ENCODE data around the gene FYN.
A peak's percentile ranks its signal among the peaks of the same experiment; 100 is the strongest.

FYN gene

DNA sequence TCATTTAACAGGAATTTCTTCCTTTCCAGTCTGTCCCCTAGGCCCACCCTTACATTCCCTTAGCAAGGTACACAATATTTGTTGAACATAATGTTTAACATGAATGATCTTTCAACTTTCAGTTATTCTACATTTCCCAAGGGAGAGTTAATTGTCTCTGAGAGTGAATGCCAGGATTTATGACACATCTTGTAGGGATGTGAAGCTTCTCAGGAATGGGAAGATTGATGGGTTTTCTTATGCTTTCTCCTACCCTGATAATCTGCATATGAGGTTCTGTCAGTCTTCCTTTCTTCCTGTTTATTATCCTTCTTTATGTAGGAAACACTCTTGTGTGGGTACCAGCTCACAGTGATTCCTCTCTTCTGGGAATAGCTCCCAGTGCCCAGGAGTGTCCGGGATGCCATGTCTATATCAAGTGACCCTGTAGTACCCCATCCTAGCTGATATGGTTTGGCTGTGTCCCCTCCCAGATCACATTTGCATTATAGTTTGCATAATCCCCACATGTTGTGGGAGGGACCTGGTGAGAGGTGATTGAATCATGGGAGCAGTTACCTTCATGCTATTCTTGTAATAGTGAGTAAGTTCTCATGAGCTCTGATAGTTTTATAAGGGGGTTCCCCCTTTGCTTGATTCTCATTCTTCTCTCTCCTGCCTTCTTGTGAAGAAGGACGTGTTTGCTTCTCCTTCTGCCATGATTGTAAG, 7.1 kb upstream of the FYN start:
- no peak for DNase-seq (ENCODE audit: low read depth)

DNA sequence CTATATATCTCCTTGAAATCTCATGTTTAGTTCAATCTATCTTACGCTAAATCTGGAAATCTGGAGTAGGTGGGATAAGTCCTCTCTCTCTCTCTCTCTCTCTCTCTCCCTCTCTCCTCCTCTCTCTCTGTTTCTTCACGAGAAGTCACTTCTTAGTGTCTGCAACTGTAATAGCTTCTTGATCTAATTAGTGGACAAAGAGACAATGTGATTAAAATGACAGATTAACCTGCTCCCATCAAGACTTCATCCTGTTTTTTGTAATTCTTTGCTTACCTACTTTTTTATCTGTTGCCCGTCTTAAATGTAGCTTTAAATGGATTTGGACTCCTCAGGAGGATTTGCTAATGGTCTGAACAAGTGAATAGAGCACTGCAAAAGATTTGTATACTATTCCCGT, 2.5 kb upstream of the FYN start:
- no peak for DNase-seq (ENCODE audit: low read depth)

DNA sequence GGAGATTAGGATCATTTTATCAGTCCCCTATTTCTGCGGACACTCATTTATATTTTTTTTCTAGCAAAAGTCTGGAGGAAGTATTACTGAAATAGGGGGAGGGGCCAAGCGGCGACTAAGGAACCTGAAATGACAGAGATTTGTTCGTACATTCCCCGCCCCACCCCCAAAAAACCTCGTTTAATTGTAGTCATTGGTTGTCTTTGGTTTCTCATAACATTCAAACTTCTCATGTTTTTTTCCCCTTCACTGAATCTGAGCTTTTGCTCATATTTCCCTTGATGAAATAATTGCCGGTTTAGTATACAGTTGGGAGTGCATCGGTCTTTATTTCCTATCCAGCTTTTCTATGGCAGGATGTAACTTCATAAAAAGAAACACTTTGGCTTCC, 768 bp upstream of the FYN start:
- DNase-seq (ENCODE audit: low read depth): peak; percentile 36

DNA sequence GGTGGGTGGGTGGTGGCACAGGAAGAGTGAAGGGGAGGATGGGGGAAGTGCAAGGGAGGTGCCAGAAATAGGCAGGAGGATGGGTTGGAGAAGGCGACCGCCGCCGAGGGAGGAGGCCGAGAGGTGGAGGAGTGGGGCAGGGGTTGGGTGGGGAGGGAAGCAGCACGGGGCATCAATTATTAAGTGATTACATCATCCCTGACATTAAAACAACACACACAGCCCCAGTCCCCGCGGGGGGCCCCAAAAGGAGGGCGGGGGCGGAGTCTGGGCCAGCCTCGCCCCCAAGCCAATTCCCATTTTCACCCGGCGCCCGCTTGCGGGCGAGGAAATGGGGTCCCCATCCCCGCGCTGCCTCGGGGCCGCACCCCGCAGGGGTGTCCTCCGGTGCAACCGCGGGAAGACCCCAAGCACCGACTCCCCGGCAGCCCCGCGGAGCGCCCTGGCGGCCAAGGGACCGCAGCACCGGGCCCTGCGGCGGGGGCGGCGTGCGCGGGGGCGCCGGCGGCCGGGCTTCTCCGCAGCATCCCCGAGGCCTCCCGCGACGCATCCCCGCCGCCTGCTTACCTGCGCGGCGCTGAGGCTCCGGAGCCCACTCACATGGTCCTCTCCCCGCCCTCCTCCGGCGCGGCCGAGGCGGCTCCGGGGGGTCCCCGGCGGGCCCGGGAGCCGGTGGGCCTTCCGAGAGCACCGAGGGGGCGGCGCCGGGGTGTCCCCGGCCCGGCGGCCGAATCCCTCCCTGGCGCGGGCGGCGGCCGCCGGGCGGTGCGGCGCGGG, 663 bp downstream of the FYN start:
- peak; percentile 27 for DNase-seq (ENCODE audit: low read depth)

DNA sequence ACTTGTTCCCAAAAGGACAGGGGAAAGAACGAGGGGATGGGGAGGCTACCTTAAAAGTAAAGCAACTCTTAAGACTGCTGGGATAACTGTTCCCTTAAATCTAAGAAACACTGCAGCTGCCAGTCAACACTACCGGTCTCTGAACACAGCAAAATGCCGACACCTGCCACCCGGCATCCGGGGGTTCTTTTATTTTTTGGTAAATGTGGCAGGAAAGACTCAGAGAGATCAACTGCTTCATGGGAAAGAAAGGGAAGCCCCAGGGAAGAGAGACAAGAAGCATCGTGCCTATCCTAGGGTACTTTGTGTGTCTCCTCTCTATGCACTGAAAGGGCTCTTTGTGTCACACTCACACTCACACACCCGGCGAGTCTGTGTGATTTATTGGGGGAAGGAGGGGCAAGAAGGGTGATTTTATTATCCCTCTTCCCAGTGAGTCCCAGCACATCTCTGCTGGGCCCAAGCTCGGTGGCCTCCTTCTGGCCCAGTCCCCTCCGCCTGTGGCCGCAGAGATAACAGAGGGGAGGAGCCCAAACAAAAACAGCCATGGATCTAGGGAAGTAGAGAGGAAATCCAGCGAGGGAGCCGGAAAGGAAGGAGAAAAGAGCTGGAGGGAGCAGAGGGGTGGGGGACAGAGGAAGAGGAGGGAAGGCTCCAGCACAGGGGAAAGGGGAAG, 1.4 kb downstream of the FYN start:
- DNase-seq (ENCODE audit: low read depth): no peak

DNA sequence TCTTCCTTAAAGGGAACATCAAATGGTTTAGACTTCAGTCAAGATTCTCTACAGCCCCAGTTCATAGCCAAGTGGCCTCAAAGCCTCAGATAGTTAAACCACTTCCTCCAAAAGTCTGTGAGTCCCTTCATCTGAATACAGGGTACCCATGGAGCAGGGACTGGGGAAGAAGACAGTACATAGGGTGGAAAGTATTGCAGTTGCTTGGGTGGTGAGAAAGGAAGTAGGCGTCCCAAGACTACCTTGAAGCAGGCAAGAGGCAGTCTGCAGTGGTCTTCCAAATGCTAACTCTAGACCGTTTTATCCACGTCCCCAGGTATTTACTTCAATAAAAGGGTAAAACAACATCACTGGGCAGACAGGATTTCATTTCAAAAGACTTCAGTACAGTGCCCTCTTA, 2.0 kb downstream of the FYN start:
- DNase-seq (ENCODE audit: low read depth): no peak

DNA sequence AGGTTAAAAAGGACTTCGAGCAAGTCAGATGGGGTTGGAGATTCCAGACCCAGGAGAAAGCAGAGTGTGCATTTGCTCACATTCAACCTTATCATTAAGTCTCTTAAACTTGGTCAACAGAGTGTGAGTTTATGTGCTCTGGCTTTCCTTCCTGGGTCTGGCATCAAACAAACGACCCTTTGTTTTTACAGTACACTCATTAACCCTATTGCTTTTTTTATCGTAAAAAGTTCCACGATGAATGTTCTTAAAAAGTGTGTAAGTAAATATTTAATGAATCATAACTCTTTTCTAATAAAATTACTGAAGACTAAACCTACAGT, 2.5 kb downstream of the FYN start:
- no peak for DNase-seq (ENCODE audit: low read depth)

DNA sequence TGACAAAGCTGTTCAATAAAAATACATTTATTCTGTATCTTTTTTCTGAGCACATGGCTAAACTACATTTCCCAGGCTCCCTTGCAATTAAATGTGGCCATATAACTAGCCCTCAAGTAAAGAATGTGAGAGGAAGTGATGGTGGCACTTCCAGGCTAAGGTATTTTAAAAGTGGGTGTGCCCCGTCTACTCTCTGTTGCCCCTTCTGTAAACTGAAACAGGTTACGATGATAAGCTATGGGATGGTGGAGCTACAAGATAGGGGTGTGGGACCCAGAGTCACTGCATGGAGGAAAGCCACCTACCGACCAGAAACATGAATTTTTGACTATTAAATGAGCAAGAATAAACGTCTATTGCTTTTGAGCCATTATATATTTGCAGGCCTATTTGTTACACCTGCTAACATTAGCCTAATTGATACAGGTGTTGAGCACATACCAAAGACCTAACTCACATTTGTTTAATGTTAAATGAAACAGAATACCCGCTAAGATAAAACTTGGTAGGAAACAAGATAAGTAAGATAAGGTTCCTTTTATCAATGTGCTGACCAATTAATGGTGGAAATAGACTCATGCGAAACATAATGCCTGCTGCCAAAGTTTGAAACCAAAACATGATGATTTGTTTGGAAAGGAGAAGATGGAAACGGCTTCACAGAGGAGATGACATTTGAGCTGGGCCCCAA, 3.1 kb downstream of the FYN start:
- no peak for DNase-seq (ENCODE audit: low read depth)

DNA sequence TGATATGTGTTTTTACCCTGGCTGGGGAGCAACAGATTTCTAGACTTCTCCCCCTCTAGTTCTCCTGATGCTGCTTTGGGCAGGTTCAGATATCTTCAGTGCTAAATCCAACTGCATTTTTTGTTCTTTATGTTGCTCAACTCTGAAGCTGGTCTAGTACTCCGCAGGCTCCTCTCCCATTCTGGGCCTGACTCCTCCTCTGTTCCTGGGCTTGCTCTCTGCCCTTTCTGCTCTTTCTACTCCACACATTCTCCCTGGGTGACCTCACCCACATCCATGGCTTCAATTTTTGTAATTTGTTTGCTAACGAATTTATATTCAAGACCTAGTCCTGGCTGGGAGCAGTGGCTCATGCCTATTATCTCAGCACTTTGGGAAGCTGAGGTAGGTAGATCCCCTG, 6.4 kb downstream of the FYN start:
- DNase-seq (ENCODE audit: low read depth): no peak

DNA sequence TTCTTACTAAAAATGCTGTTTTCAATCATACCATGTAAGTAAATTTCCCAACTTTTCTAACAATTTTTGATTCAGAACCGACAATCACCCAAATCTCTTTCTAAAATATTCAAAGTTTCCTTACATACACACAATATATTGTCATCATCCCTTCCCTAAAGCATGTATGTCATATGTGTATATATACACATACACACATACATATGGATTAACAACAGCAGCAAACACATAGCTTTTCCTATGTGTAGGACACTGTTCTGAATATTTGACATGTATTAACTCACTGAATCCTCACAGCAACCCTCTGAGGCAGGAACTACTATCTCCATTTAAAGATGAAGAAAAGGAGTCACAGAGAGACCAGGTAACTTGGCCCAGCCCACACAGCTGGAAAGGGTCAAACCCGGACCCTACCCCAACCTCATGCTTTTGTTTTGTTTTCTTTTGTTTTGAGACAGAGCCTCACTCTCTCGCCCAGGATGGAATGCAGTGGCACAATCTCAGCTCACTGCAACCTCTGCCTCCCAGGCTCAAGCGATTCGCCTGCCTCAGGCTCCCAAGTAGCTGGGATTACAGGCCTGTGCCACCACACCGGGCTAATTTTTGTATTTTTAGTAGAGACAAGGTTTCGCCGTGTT, 7.2 kb downstream of the FYN start:
- no peak for DNase-seq (ENCODE audit: low read depth)

DNA sequence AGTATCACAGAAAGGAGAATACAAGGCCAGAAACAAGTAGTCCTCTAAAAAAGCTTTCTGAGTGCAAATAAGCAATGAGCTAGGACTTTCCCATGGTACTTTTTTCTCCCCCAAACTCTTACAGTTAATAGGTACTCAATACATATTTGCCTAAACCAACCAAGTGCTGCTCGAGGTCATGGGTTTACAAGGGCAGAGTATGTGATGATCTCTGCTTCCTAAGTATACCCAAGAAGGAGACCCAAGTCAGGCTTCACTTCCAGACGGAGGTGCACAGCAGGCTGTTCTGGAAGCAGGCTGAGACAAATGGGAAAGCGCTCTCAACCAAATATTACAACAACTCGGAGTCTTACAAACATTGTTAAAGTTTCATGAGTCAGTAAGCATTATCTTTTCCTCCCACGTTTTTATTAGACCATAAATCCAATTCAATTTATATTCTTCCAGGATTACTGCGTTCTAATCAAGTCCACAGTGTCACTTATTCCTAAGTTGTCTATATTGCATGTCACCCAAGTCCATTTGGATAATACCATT, 8.1 kb downstream of the FYN start:
- no peak for DNase-seq (ENCODE audit: low read depth)

DNA sequence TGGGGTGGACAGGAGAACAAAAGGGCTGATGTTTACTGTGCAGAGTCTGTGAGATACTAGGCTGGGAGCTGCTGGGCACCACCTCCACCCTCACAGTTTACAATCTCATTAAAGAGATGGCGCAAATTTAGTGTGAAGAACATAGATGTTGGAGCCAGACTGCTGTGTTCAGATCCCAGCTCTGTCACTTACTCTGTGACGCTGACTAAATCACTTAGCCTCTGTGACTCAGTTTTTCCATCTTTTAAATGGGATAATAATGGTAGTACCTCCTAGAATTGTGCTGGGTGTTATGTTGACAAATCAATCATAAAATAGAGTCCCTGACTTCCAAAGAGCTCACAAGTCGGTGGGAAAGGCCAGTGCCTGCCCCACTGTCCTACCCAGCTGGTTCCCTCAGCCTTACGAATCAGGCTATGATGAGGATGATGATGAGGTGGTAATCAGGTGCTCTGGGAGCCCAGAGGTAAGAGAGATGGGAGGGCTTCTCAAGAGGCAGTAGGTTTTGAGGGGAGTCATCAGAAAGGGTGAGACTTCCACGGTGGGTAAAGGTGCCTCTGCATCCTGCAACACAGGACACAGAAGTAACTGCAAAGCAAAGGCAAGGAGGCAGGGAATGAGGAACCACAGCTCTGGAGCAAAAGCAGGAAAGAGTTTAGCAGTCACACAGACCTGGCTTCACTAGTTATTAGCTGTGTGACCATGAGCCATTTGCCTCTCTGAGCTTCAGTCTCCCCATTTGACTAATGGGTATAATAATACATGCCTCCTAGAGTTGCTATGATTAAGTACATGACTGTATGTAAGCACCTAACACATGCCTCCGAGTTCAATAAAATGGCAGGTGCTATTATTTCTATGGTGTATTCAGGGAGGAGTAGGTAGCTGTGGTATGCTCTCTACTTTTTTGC, 8.9 kb downstream of the FYN start:
- no peak for DNase-seq (ENCODE audit: low read depth)

DNA sequence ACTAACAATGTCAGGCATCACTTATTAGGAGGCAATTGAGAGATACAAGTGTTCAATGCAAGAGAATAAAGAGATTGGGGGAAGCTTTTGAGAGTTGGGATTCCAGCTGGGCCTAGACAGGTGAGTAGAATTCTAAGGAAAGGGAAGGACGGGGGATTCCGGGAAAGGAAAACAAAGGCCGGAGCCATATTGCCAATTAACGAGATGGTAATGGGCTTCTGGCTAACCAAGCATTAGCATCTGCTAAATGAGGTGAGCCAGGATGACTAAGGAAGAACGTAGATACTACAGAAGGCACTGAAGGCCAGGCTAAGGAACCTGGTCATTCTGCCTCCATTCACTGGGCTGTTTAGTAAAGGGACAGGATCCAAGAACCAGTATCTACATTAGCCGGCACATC, 10.5 kb downstream of the FYN start:
- no peak for DNase-seq (ENCODE audit: low read depth)

DNA sequence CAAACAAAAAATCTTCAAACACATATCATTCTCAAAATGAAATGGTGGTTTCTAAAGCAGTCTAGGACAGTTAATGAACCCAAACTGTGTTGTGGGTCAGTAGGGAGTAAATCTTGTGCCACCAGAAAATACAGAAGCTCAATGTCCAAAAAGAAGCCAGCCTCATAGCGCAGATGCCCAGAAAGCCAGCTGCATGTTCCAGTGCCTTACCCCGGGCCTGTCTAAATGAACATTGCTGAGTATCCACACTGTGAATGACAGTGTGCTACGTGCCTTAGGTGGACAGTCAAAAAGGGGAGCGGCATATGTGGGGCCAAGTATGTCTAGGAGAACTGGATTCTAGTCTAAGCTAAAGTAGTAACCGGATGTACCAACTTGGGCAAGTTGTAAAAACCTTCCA, 10.9 kb downstream of the FYN start:
- no peak for DNase-seq (ENCODE audit: low read depth)

DNA sequence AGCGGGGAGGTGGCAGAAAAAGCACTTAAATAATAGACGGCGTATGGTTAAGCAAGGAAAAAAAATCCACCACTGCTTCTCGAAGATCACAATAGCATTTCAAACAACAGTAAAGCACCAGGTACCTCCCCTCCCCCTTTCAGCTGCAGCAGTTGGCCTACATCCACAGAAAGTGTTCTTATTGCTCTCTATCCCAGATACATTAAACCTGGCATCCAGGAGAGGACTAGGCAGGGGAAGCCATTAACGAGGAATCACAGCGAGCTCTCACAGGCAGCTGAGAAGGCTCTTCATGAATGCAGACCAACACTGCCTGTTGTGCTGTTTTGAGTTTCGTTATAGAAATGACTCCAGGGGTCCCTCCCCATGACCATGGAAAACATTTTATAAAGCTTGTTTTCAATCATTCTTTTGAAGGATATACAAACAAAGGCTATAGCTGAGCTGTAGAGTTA, 11.8 kb downstream of the FYN start:
- DNase-seq (ENCODE audit: low read depth): no peak

DNA sequence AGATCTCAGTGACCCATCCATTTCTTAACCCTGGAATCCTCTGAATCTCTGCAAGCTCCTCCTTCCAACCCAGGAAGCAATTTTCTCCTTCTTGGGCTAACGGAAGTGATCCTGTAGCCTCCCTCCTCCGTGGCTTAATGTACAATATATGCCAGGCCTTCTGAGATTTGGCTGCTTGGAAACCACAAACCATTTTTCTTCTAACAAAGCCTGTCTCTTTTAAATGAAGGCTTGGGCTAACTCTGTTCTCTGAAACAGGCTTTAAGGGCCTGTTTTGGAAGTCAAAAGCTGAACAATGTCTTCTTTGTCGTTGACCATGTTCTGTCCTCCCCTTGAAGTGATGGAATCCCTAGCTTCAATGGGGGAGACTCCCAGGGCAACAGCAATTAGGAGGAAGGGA, 14.9 kb downstream of the FYN start:
- no peak for DNase-seq (ENCODE audit: low read depth)

DNA sequence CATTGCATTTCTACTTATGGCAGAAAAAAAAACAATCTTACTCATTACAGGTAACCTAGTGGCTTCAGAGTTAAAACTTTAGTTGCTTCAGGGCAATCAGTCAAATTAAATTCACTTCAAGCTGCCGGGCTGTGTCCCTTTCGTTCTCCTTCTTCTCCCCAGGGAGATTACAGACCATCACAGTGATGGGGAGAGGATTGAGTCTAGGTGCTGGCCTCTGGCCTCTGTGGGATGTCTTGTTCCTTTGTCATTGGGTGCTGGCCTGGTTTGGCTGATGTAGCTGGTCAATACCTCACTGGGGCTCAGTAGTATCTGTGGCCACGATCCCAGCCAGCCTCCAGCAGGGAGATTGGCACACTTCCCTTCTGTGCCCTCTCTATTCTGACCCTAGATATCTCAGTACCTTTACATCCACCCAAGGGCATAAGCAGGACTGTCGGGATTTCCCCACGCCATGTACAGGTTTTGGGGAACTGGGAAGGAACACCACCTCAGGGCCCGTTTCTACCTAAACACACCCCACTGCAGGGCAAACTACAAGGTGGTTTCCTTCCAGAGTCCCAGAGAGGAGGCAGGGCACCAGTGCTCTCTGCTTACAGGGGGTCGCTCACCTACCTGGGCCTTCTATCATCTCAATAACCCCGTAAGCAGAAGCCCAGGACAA, 15.4 kb downstream of the FYN start:
- DNase-seq (ENCODE audit: low read depth): no peak

DNA sequence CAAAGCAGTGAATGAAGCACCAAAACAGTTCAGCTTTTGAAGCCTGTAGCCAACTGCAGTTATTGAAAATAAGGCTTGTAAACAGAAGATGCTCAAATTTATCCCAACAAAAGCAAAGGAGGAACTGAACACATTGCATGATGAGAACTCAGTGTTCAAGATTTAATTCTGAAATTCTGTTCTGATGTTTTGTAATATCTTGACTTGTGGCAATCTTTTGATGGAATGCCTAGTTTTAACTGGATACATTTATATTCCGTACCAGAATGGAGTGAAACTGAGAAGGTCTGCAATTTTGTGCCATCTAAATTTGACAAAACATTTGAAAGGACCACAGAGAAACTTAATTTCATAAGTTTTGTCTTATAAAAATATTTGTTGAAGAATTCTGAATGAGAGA, 17.5 kb downstream of the FYN start:
- no peak for DNase-seq (ENCODE audit: low read depth)

DNA sequence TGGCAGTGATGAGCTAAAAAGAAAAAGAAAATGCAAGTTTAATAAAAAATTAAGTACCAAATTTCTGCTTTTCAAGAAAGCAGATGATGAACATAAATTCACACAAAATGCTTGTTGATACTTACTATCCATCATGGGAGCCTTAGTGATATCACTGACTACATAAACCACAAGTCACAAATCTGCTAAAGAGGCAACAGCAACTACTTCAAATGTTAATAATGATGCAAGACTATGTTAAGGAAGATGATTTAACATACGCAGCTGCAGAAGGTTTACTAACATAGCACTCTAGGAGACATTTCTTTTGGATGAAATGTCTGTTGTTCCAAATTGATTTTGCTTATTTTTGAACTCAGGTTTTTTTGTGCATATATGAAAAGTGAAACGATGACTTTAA, 18.6 kb downstream of the FYN start:
- no peak for DNase-seq (ENCODE audit: low read depth)

DNA sequence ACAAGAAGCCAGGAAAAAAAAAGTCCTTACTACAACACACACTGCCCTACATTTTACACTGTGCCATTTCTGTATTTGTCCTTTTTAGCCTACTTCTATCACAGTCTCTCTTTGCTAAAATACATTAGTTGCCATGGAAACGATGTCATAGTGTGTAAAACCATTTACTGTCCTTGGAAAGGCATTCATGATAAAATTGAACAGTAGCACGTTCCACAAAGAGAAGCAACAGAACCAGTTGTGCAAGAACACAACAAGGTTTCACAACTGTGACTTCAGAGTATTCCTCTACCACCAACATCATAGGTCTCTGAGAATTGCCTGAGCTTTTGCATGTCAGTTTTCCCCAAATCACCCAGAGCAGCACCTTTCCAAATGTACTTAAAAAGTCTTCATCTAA, 20.5 kb downstream of the FYN start:
- DNase-seq (ENCODE audit: low read depth): no peak

Measured in stimulated activated CD8-positive, alpha-beta memory T cell treated with anti-CD3 and anti-CD28 coated beads, Interleukin-7, amount 100 ng/mL, for 24 hours (primary cell).